ENCODE measurements around the gene FAM83G.

DNA sequence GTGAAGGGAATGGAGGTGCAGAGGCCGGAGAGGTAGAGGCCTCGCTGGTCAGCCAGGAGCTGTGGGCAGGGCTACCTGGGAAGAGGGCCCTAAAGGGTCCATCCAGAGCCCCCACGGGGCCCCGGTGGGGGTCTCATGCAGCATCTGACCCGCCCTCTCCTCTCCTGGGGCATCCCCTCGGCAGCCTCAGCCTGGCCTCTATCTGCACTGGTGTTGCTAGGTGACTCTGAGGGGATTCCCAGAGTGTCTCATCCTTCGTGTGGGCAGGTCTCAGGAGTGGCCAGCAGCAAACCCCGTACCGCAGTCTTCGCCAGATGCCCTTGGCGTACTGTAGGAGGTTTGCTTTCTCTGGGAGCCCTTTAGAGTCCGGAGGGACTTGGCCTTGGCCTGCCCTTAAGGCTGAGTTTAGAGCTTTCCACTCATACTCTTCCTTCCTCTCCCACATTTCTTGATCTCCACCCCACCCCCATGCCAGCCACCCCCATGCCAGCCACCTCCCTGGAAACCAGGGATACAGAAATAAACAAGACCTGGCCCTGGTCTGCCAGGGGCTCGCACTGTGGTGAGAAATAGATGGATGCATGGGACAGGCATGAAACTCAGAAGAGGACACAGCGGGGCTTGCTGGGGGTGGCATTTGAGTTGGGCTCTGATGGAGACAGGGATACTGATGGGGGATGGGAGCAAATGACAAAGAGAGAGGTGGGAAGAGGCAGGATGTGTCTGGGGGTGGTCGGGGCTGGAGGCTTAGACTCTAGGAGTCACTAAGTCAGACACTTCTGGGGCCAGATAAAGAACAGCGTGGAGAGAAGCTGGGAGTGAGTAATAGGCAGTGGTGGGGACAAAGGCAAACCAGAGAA is 42.7 kb downstream of the FAM83G start:
- TF ChIP-seq, protein P1, sequence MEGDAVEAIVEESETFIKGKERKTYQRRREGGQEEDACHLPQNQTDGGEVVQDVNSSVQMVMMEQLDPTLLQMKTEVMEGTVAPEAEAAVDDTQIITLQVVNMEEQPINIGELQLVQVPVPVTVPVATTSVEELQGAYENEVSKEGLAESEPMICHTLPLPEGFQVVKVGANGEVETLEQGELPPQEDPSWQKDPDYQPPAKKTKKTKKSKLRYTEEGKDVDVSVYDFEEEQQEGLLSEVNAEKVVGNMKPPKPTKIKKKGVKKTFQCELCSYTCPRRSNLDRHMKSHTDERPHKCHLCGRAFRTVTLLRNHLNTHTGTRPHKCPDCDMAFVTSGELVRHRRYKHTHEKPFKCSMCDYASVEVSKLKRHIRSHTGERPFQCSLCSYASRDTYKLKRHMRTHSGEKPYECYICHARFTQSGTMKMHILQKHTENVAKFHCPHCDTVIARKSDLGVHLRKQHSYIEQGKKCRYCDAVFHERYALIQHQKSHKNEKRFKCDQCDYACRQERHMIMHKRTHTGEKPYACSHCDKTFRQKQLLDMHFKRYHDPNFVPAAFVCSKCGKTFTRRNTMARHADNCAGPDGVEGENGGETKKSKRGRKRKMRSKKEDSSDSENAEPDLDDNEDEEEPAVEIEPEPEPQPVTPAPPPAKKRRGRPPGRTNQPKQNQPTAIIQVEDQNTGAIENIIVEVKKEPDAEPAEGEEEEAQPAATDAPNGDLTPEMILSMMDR (IDR thresholded peaks at IDR 0.05): no peak
- TF ChIP-seq POLR2A (IDR thresholded peaks at IDR 0.05): no peak
